Mesodermal cell (in vitro differentiated cells): Measurements from ENCODE around the gene TMEM190. TPM values are rescaled to one million over a fixed set of nuclear protein-coding genes. Genes with fewer than 3 reads are reported as not detected.
"Not testable (repeated sequence)": the region's sequence is repeated elsewhere in the genome, so short reads cannot be mapped to it uniquely, and the experiment has no call there.

Experiments
- H3K27ac ChIP-seq: 2 replicates; pipeline ENCODE4 v1.7.0; 2013; ENCODE audit warnings: mild to moderate bottlenecking, low read depth, low read length, moderate library complexity; ENCODE audit not compliant: severe bottlenecking
- H3K36me3 ChIP-seq: 2 replicates; pipeline ENCODE4 v1.7.1; 2013; ENCODE audit warnings: mild to moderate bottlenecking, low read length, moderate library complexity; ENCODE audit not compliant: control insufficient read depth, insufficient read depth
- H3K4me1 ChIP-seq: one replicate; pipeline ENCODE4 v1.7.1; 2013; ENCODE audit warnings: mild to moderate bottlenecking, low read length; ENCODE audit not compliant: insufficient read depth, control insufficient read depth, poor library complexity, severe bottlenecking
- H3K4me3 ChIP-seq: 2 replicates; pipeline ENCODE4 v1.7.0; 2013; ENCODE audit warnings: low read length, control low read depth, mild to moderate bottlenecking; ENCODE audit not compliant: insufficient read depth, poor library complexity, severe bottlenecking; ENCODE audit errors: extremely low read depth
- H3K9me3 ChIP-seq: 2 replicates; pipeline ENCODE4 v1.7.1; 2013; ENCODE audit warnings: mild to moderate bottlenecking, low read length, moderate library complexity; ENCODE audit not compliant: control insufficient read depth
- WGBS, 2 experiments: methylation state at CpG; one replicate each; pipeline ENCODE4 v1.1.5; 2013; ENCODE audit warnings: missing lambda C conversion rate in 2 of 2; ENCODE audit not compliant: insufficient coverage in 2 of 2; 5-methylcytosine and 5-hydroxymethylcytosine counted together
- polyA plus RNA-seq, 2 experiments: library from polyadenylated mRNA; stranded (reverse); fragments of 50-300 nt; gene quantifications; one replicate each; pipeline ENCODE4 v1.2.3, GENCODE V29; 2013

Gene TMEM190
- polyA plus RNA-seq (2013, experiment 1 of 2): 1.8 TPM
- 3.9 TPM for polyA plus RNA-seq (2013, experiment 2 of 2)

- Histone ChIP-seq H3K27ac (no peak within 1 kb of the TSS), H3K4me1 (peaks cover 52% of the 10 kb centered on the region), H3K9me3 (no peaks in the 10 kb centered on the region), H3K4me3 (no peak within 1 kb of the TSS), H3K36me3 (no peaks in the 10 kb centered on the region)
- 55 to 58% methylated on average over 9 to 15 of the region's 21 CpGs for WGBS, 2 experiments
Measured at GRCh38 chr19:55376241-55376933, at the start of gene TMEM190. Gene TMEM190 (plus strand): TSS chr19:55376826. CDS start chr19:55376854, 28 bp downstream.

GRCh38 chr19:55328774-55329318 is 47.8 kb upstream of the TMEM190 start:
- WGBS, 2 experiments: 83 to 94% methylated on average over 2 of the region's 4 CpGs
- H3K4me1 ChIP-seq, H3K36me3 ChIP-seq, H3K4me3 ChIP-seq, H3K27ac ChIP-seq, H3K9me3 ChIP-seq: not testable (repeated sequence)

GRCh38 chr19:55329791-55330190 is 46.8 kb upstream of the TMEM190 start:
- H3K27ac ChIP-seq, H3K4me3 ChIP-seq, H3K4me1 ChIP-seq, H3K36me3 ChIP-seq, H3K9me3 ChIP-seq: not testable (repeated sequence)
- WGBS, 2 experiments: 88 to 92% methylated on average over 4 to 5 of the region's 6 CpGs

- WGBS, 2 experiments: 92 to 94% methylated on average over 10 to 11 of the region's 11 CpGs
- H3K4me1 ChIP-seq: no peaks in the 10 kb centered on the region
- no peak overlapping the region for H3K27ac ChIP-seq
- H3K9me3 ChIP-seq: no peaks in the 10 kb centered on the region
- no peaks in the 10 kb centered on the region for H3K36me3 ChIP-seq
- H3K4me3 ChIP-seq: no peak overlapping the region
Measured at GRCh38 chr19:55333870-55334269, 42.8 kb upstream of the TMEM190 start.

DNA sequence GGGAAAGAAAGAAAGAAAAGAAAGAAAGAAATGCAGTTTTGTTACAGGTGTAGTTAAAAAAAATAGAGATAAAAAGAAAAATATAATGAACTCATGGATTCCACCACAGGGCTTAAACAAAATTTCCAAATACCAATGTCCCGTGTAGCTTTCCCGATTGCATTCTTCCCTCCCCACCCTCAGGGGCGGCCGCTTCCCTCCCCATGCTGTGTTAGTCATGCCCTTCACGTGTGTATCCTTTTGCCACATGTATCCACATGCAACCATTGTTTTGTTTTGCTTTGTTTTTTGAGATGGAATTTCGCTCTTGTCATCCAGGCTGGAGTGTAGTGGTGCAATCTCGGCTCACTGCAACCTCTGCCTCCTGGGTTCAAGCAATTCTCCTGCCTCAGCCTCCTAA is 40.5 kb upstream of the TMEM190 start:
- H3K9me3 ChIP-seq: no peaks in the 10 kb centered on the region
- no peaks in the 10 kb centered on the region for H3K4me1 ChIP-seq
- no peak overlapping the region for H3K4me3 ChIP-seq
- WGBS, 2 experiments: 84 to 100% methylated on average over 2 of the region's 7 CpGs
- H3K27ac ChIP-seq: no peak overlapping the region
- H3K36me3 ChIP-seq: no peaks in the 10 kb centered on the region

- 0% methylated on average over 55 to 56 of the region's 63 CpGs for WGBS, 2 experiments
- peak within 1 kb of the TSS; percentile 77 for H3K4me3 ChIP-seq
- peaks cover 6% of the 10 kb centered on the region for H3K4me1 ChIP-seq
- H3K36me3 ChIP-seq: peaks cover 25% of the 10 kb centered on the region
- H3K27ac ChIP-seq: peak within 1 kb of the TSS; percentile 100
- H3K9me3 ChIP-seq: no peaks in the 10 kb centered on the region
Measured at GRCh38 chr19:55339105-55339888, 37.3 kb upstream of the TMEM190 start, which contains the start of gene KMT5C. Gene KMT5C (plus strand): TSS chr19:55339876. CDS start chr19:55341937, 2,061 bp downstream.

- Histone ChIP-seq H3K9me3 (no peaks in the 10 kb centered on the region), H3K4me3 (peak overlapping the region; percentile 77), H3K36me3 (peaks cover 33% of the 10 kb centered on the region), H3K27ac (peak overlapping the region; percentile 59), H3K4me1 (peaks cover 12% of the 10 kb centered on the region)
- WGBS, 2 experiments: 3 to 4% methylated on average over 28 to 40 of the region's 44 CpGs
Measured at GRCh38 chr19:55339889-55340783, 36.5 kb upstream of the TMEM190 start.

DNA sequence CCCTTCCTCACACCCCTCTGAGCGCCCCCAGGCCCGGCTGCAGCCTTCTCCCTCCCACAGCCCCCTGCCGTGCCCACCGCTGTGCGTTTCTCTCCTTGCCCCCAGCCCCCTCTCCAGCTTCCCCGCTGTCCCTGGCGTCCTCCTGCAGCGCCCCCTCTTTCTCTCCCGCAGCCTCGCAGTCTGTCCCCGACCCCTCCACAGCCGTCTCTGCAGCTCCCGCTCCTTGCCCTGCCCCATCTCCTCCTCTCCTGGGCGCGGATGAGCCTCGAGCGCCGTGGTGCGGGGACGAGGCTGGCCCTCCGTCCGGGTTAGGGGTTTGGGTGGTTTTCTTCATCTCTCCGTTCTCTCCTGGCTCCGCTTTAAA is 35.9 kb upstream of the TMEM190 start:
- peaks cover 12% of the 10 kb centered on the region for H3K4me1 ChIP-seq
- no peaks in the 10 kb centered on the region for H3K9me3 ChIP-seq
- 0 to 2% methylated on average over 13 to 19 of the region's 24 CpGs for WGBS, 2 experiments
- peak overlapping the region; percentile 59 for H3K27ac ChIP-seq
- H3K4me3 ChIP-seq: peak overlapping the region; percentile 77
- peaks cover 36% of the 10 kb centered on the region for H3K36me3 ChIP-seq

- WGBS, 2 experiments: 13 to 20% methylated on average over 1 to 4 of the region's 15 CpGs
- Histone ChIP-seq H3K9me3 (no peaks in the 10 kb centered on the region), H3K36me3 (peaks cover 36% of the 10 kb centered on the region), H3K4me1 (peaks cover 12% of the 10 kb centered on the region), H3K4me3 (peak overlapping the region; percentile 77), H3K27ac (no peak overlapping the region)
Measured at GRCh38 chr19:55341171-55341588, 35.4 kb upstream of the TMEM190 start.
